K562 (cell line): ENCODE measurements around the gene PIK3CG. TPM values are rescaled to one million over a fixed set of nuclear protein-coding genes. Genes with fewer than 3 reads are reported as not detected.

Source experiments
- CBX1 ChIP-seq: sonication (generic); IDR thresholded peaks from 2 replicates; pipeline ENCODE4 v1.6.1; 2016; ENCODE audit warnings: antibody characterized with exemption, low read depth, mild to moderate bottlenecking
- EHMT2 ChIP-seq: fragments of 450-650 bp; IDR thresholded peaks from 2 replicates; pipeline ENCODE4 v1.6.1; 2018; ENCODE audit warnings: antibody characterized with exemption
- ELF4 ChIP-seq: fragments of 450-650 bp; formaldehyde crosslinking; IDR thresholded peaks from 2 replicates; pipeline ENCODE4 v1.4.0; 2022; ENCODE audit warnings: missing genetic modification characterization
- ETV1 ChIP-seq: fragments of 450-650 bp; conservative IDR thresholded peaks from 2 replicates; pipeline ENCODE4 v1.6.1; 2016; ENCODE audit warnings: missing genetic modification characterization, control low read depth, low read depth, missing compliant biosample characterization
- POU5F1 ChIP-seq: fragments of 150-350 bp; IDR thresholded peaks from 2 replicates; pipeline ENCODE4 v1.6.1; 2014; ENCODE audit warnings: borderline replicate concordance, low read length, low read depth, mild to moderate bottlenecking; ENCODE audit not compliant: partially characterized antibody
- ZBTB49 ChIP-seq: sonication (generic); formaldehyde crosslinking; IDR thresholded peaks from 2 replicates; pipeline ENCODE4 v1.8.0; 2022; ENCODE audit warnings: missing genetic modification reagents, mild to moderate bottlenecking, borderline replicate concordance
- ZKSCAN3 ChIP-seq: fragments of 250-450 bp; sonication (Bioruptor Pico); IDR thresholded peaks from 2 replicates; pipeline ENCODE4 v1.4.0; 2020
- polyA plus RNA-seq, 8 experiments: library from polyadenylated mRNA; depleted of rRNA in 4 of 8; stranded (reverse) in 5 of 8; unstranded in 3 of 8; fragments of >200 nt; fragmentation: Nextera tagmentation in 2 of 8; fragmentation: Illumina TruSeq in 1 of 8; extraction: Ambion mirVana in 2 of 8; extraction: Trizol in 1 of 8; gene quantifications; 2 replicates each; pipeline versions ENCODE4 v1.2.1 to v1.2.3, GENCODE V29; 2011 to 2014; ENCODE audit warnings: inconsistent platforms in 1 of 8, missing spikeins in 1 of 8
- total RNA-seq, 7 experiments: library from RNA; depleted of rRNA in 6 of 7; stranded (reverse); fragments of >200 nt in 6 of 7; fragmentation: Illumina TruSeq in 2 of 7; extraction: Trizol in 2 of 7; gene quantifications; 2 replicates each; pipeline versions ENCODE4 v1.2.1 to v1.2.3, GENCODE V29; 2011 to 2021; ENCODE audit warnings: low replicate concordance in 1 of 7
- TF ChIP-seq, protein P1 (sequence below), 2 experiments: fragments of 450-650 bp in 1 of 2; sonication (generic) in 1 of 2; formaldehyde crosslinking in 1 of 2; IDR thresholded peaks; 2 replicates each; pipeline versions ENCODE4 v1.7.1 to v1.9.0; 2016 to 2022; ENCODE audit warnings: inconsistent platforms in 1 of 2, mild to moderate bottlenecking in 1 of 2, missing genetic modification reagents in 1 of 2
- TF ChIP-seq, protein P2 (sequence below): sonication (generic); formaldehyde crosslinking; IDR thresholded peaks from 2 replicates; pipeline ENCODE4 v1.8.1; 2022; ENCODE audit warnings: missing genetic modification reagents
- TF ChIP-seq, protein P3 (sequence below): sonication (generic); formaldehyde crosslinking; IDR thresholded peaks from 2 replicates; pipeline ENCODE4 v1.8.0; 2022; ENCODE audit warnings: mild to moderate bottlenecking, missing genetic modification reagents, borderline replicate concordance

Gene PIK3CG
- total and polyA plus RNA-seq, 9 of the 15 experiments (the other 6 are each of a cell fraction or from before 2014, with no cell fraction given): 5.3 to 42.5 (median 29.0) TPM

DNA sequence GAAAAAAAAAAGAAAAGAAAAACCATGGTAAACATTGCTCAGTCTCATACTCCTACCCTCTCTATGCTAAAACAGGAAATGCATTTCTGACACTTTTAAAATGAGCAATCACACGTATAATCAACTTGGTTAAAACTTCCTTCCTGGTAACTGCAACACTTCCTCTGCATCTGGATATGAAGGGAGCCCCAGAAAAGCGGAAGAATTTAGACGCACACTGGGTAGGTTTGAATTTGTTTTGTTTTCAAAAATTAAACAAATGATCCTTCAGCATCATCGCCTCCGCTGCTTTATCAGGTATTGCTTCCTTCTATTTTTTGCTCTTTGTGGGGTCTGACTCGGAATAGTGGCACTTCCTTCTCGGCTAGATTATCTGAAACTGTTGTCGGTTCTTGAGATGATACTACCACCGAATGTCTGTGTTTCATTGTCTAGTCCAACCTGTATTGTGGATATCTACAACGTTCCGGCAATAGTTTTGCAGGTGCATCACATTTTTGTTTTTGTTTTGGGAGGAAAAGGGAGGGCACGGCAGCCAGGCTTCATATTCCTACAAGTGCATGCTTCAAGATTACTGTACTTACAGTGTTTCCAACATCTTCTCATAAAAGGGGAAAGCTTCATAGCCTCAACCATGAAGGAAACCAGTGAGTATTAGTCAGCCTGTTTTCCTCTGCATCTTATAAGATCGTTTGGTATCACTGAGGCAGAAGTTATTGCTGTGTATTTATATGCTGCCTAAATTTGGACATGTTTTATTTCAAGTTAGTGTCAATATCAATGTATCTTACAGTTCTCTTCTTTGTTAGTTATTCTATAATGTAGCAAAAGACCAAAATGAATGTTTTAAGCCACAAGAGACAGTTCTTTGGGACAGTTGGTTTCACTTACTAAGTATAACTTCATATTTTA is at the start of gene PIK3CG (continued):
- no peak for TF ChIP-seq CBX1
- TF ChIP-seq, protein P1, sequence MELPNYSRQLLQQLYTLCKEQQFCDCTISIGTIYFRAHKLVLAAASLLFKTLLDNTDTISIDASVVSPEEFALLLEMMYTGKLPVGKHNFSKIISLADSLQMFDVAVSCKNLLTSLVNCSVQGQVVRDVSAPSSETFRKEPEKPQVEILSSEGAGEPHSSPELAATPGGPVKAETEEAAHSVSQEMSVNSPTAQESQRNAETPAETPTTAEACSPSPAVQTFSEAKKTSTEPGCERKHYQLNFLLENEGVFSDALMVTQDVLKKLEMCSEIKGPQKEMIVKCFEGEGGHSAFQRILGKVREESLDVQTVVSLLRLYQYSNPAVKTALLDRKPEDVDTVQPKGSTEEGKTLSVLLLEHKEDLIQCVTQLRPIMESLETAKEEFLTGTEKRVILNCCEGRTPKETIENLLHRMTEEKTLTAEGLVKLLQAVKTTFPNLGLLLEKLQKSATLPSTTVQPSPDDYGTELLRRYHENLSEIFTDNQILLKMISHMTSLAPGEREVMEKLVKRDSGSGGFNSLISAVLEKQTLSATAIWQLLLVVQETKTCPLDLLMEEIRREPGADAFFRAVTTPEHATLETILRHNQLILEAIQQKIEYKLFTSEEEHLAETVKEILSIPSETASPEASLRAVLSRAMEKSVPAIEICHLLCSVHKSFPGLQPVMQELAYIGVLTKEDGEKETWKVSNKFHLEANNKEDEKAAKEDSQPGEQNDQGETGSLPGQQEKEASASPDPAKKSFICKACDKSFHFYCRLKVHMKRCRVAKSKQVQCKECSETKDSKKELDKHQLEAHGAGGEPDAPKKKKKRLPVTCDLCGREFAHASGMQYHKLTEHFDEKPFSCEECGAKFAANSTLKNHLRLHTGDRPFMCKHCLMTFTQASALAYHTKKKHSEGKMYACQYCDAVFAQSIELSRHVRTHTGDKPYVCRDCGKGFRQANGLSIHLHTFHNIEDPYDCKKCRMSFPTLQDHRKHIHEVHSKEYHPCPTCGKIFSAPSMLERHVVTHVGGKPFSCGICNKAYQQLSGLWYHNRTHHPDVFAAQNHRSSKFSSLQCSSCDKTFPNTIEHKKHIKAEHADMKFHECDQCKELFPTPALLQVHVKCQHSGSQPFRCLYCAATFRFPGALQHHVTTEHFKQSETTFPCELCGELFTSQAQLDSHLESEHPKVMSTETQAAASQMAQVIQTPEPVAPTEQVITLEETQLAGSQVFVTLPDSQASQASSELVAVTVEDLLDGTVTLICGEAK (IDR thresholded peaks at IDR 0.05): peak; percentile 79
- TF ChIP-seq, protein P1 (CRISPR knock-in tag; IDR thresholded peaks at IDR 0.05): no peak
- no peak for TF ChIP-seq ZKSCAN3 (CRISPR knock-in tag)
- TF ChIP-seq, protein P2, sequence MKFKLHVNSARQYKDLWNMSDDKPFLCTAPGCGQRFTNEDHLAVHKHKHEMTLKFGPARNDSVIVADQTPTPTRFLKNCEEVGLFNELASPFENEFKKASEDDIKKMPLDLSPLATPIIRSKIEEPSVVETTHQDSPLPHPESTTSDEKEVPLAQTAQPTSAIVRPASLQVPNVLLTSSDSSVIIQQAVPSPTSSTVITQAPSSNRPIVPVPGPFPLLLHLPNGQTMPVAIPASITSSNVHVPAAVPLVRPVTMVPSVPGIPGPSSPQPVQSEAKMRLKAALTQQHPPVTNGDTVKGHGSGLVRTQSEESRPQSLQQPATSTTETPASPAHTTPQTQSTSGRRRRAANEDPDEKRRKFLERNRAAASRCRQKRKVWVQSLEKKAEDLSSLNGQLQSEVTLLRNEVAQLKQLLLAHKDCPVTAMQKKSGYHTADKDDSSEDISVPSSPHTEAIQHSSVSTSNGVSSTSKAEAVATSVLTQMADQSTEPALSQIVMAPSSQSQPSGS (CRISPR knock-in tag): no peak
- TF ChIP-seq, protein P3, sequence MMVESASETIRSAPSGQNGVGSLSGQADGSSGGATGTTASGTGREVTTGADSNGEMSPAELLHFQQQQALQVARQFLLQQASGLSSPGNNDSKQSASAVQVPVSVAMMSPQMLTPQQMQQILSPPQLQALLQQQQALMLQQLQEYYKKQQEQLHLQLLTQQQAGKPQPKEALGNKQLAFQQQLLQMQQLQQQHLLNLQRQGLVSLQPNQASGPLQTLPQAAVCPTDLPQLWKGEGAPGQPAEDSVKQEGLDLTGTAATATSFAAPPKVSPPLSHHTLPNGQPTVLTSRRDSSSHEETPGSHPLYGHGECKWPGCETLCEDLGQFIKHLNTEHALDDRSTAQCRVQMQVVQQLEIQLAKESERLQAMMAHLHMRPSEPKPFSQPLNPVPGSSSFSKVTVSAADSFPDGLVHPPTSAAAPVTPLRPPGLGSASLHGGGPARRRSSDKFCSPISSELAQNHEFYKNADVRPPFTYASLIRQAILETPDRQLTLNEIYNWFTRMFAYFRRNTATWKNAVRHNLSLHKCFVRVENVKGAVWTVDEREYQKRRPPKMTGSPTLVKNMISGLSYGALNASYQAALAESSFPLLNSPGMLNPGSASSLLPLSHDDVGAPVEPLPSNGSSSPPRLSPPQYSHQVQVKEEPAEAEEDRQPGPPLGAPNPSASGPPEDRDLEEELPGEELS (CRISPR knock-in tag): no peak
- peak; percentile 91 for TF ChIP-seq ETV1 (tag)
- TF ChIP-seq ELF4: no peak
- no peak for TF ChIP-seq POU5F1
- TF ChIP-seq EHMT2: no peak
- no peak for TF ChIP-seq ZBTB49
